Suprapubic skin (tissue), 4 donors: ENCODE results near the gene RTBDN. TPM values are rescaled to one million over a fixed set of nuclear protein-coding genes. Genes with fewer than 3 reads are reported as not detected.
A peak's percentile ranks its signal among the peaks of the same experiment; 100 is the strongest.

ENCODE experiments used
- DNase-seq, 2 donors: peaks; one replicate each; pipeline ENCODE4 v3.0.0-alpha.2; 2019; ENCODE audit warnings: low spot score in 2 of 2
- H3K27ac ChIP-seq: fragments of 200-600 bp; sonication (generic); one replicate; pipeline ENCODE4 v1.5.1; 2019
- H3K27me3 ChIP-seq: fragments of 200-600 bp; sonication (generic); one replicate; pipeline ENCODE4 v1.5.1; 2019
- H3K36me3 ChIP-seq: fragments of 200-600 bp; sonication (generic); one replicate; pipeline ENCODE4 v1.5.1; 2019
- H3K4me1 ChIP-seq: fragments of 200-600 bp; sonication (generic); one replicate; pipeline ENCODE4 v1.5.1; 2019
- H3K4me3 ChIP-seq: fragments of 200-600 bp; sonication (generic); one replicate; pipeline ENCODE4 v1.5.1; 2019; ENCODE audit warnings: mild to moderate bottlenecking
- H3K9me3 ChIP-seq: fragments of 200-600 bp; sonication (generic); one replicate; pipeline ENCODE4 v1.5.1; 2019
- CTCF ChIP-seq, 2 donors: fragments of 200-600 bp in 1 of 2; fragments of 450-650 bp in 1 of 2; sonication (generic) in 1 of 2; IDR thresholded peaks; one replicate each; pipeline ENCODE4 v1.5.1; 2016 to 2019; ENCODE audit warnings: antibody characterized with exemption in 2 of 2, mild to moderate bottlenecking in 1 of 2, moderate library complexity in 1 of 2
- EP300 ChIP-seq: sonication (generic); formaldehyde crosslinking; IDR thresholded peaks from one replicate; pipeline ENCODE4 v1.6.1; 2017; ENCODE audit warnings: antibody characterized with exemption
- POLR2A ChIP-seq, 2 donors: fragments of 450-650 bp; IDR thresholded peaks; one replicate each; pipeline ENCODE4 v1.6.1; 2017; ENCODE audit warnings: antibody characterized with exemption in 2 of 2, mild to moderate bottlenecking in 2 of 2, moderate library complexity in 2 of 2
- POLR2AphosphoS5 ChIP-seq, 3 donors: sonication (generic); formaldehyde crosslinking; IDR thresholded peaks; one replicate each; pipeline ENCODE4 v1.6.1; 2017; ENCODE audit warnings: antibody characterized with exemption in 3 of 3
- WGBS: methylation state at CpG from one replicate; pipeline ENCODE4 v1.1.5; 2018; 5-methylcytosine and 5-hydroxymethylcytosine counted together
- total RNA-seq, 4 donors: library from RNA; depleted of rRNA; stranded (reverse); fragments of >200 nt; gene quantifications; one replicate each; pipeline ENCODE4 v1.1.0, GENCODE V29; 2016

Gene RTBDN
- total RNA-seq, 4 donors from 2014 or later = not detected

- WGBS = 94% methylated on average over 18 of the region's 18 CpGs
- peaks cover 23% of the 10 kb centered on the region for H3K4me1 ChIP-seq
Observed at GRCh38 chr19:12842511-12842910, 8.1 kb upstream of the RTBDN start.

GRCh38 chr19:12841094-12841493, 6.7 kb upstream of the RTBDN start:
- H3K27me3 ChIP-seq = peaks cover 88% of the 10 kb centered on the region
- peaks cover 19% of the 10 kb centered on the region for H3K4me1 ChIP-seq
- no peaks in the 10 kb centered on the region for H3K9me3 ChIP-seq
- no peak for DNase-seq
- TF ChIP-seq CTCF (IDR thresholded peaks at IDR 0.05) (no peak), EP300 (no peak), POLR2AphosphoS5 (IDR thresholded peaks at IDR 0.05) (no peak), POLR2A (IDR thresholded peaks at IDR 0.05) (no peak)
- no peak overlapping the region for H3K27ac ChIP-seq
- H3K36me3 ChIP-seq = no peaks in the 10 kb centered on the region
- 5% methylated on average over 23 of the region's 29 CpGs for WGBS
- peak overlapping the region; percentile 24 for H3K4me3 ChIP-seq

More at GRCh38 chr19:12842511-12842910, 8.1 kb upstream of the RTBDN start:
- Histone ChIP-seq H3K9me3 (no peaks in the 10 kb centered on the region), H3K27ac (no peak overlapping the region), H3K4me3 (no peak overlapping the region), H3K36me3 (no peaks in the 10 kb centered on the region), H3K27me3 (peaks cover 76% of the 10 kb centered on the region)
- DNase-seq = no peak
- TF ChIP-seq CTCF (IDR thresholded peaks at IDR 0.05) = no peak
- TF ChIP-seq EP300 = no peak
- TF ChIP-seq POLR2A (IDR thresholded peaks at IDR 0.05) = no peak
- TF ChIP-seq POLR2AphosphoS5 (IDR thresholded peaks at IDR 0.05) = no peak

- H3K27me3 ChIP-seq = peaks cover 91% of the 10 kb centered on the region
- peaks cover 19% of the 10 kb centered on the region for H3K4me1 ChIP-seq
- peak overlapping the region; percentile 24 for H3K4me3 ChIP-seq
- 16% methylated on average over 35 of the region's 43 CpGs for WGBS
- H3K9me3 ChIP-seq = no peaks in the 10 kb centered on the region
- no peak for TF ChIP-seq CTCF (IDR thresholded peaks at IDR 0.05)
- no peak for TF ChIP-seq EP300
- no peak for TF ChIP-seq POLR2A (IDR thresholded peaks at IDR 0.05)
- no peak for TF ChIP-seq POLR2AphosphoS5 (IDR thresholded peaks at IDR 0.05)
- H3K36me3 ChIP-seq = no peaks in the 10 kb centered on the region
- peak in 1 of 2 donors; percentile 68 for DNase-seq
- no peak overlapping the region for H3K27ac ChIP-seq
Observed at GRCh38 chr19:12840091-12841079, 6.0 kb upstream of the RTBDN start.

GRCh38 chr19:12838886-12839756, 4.7 kb upstream of the RTBDN start:
- Histone ChIP-seq H3K36me3 (no peaks in the 10 kb centered on the region), H3K27ac (no peak overlapping the region), H3K27me3 (peaks cover 99% of the 10 kb centered on the region), H3K9me3 (no peaks in the 10 kb centered on the region), H3K4me3 (peak overlapping the region; percentile 42), H3K4me1 (peaks cover 21% of the 10 kb centered on the region)
- DNase-seq = no peak
- TF ChIP-seq EP300 = no peak
- no peak for TF ChIP-seq POLR2A (IDR thresholded peaks at IDR 0.05)
- no peak for TF ChIP-seq CTCF (IDR thresholded peaks at IDR 0.05)
- no peak for TF ChIP-seq POLR2AphosphoS5 (IDR thresholded peaks at IDR 0.05)
- WGBS = 28% methylated on average over 15 of the region's 21 CpGs
